ENCODE measurements around the gene SH3PXD2A.

- no peak for TF ChIP-seq CTCF (IDR thresholded peaks at IDR 0.05)
- TF ChIP-seq POLR2A (IDR thresholded peaks at IDR 0.05), result no peak
- no peak for TF ChIP-seq EP300 (IDR thresholded peaks at IDR 0.05; ENCODE audit: low read depth)
Measured at GRCh38 chr10:103701380-103702222, 153.8 kb downstream of the SH3PXD2A start.
